ENCODE data around the gene MBNL1.

DNA sequence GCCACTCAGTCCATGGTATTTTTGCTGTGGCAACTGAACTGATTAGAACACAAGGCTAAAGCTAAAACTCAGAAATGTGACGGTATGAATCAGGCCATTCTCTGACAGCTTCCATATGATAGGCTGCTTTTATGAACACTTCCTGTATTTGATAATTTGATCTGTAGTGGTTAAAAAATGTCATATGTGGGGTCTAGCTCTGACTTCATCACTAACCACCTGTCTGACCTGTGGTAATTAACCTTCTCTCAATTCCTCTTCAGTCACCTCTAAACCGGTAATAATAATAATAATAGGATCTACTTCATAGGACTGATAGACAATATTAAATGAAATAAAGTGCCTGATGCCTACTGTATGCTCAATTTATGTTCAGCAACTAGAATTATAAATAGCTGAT, 223.2 kb downstream of the MBNL1 start:
- TF ChIP-seq, protein P1, sequence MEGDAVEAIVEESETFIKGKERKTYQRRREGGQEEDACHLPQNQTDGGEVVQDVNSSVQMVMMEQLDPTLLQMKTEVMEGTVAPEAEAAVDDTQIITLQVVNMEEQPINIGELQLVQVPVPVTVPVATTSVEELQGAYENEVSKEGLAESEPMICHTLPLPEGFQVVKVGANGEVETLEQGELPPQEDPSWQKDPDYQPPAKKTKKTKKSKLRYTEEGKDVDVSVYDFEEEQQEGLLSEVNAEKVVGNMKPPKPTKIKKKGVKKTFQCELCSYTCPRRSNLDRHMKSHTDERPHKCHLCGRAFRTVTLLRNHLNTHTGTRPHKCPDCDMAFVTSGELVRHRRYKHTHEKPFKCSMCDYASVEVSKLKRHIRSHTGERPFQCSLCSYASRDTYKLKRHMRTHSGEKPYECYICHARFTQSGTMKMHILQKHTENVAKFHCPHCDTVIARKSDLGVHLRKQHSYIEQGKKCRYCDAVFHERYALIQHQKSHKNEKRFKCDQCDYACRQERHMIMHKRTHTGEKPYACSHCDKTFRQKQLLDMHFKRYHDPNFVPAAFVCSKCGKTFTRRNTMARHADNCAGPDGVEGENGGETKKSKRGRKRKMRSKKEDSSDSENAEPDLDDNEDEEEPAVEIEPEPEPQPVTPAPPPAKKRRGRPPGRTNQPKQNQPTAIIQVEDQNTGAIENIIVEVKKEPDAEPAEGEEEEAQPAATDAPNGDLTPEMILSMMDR (IDR thresholded peaks at IDR 0.05; ENCODE audit: low read length), result no peak
- TF ChIP-seq EZH2 (optimal IDR thresholded peaks at IDR 0.05; ENCODE audit: low read depth, low read length) (no peak), EZH2phosphoT487 (IDR thresholded peaks at IDR 0.05; ENCODE audit: low read length) (no peak)
